Fibroblast of mammary gland (primary cell): Measurements from ENCODE around the gene PPP1R1B.

Source experiments
- DNase-seq: peaks from one replicate; pipeline ENCODE4 v3.0.0-alpha.2; 2010; ENCODE audit warnings: low read depth
- H3K4me3 ChIP-seq: 2 replicates; pipeline ENCODE4 v1.5.1; 2011; ENCODE audit warnings: low read depth, mild to moderate bottlenecking, low read length, moderate library complexity; ENCODE audit not compliant: control insufficient read depth
- CTCF ChIP-seq: conservative IDR thresholded peaks from 2 replicates; pipeline ENCODE4 v1.5.1; 2011; ENCODE audit warnings: low read depth, low read length, inconsistent platforms; ENCODE audit not compliant: control insufficient read depth, insufficient read depth

The PPP1R1B gene

GRCh38 chr17:39596543-39597267 lies 30.0 kb upstream of the PPP1R1B start:
- no peak for DNase-seq
- H3K4me3 ChIP-seq, result no peak overlapping the region
- TF ChIP-seq CTCF, result no peak

DNA sequence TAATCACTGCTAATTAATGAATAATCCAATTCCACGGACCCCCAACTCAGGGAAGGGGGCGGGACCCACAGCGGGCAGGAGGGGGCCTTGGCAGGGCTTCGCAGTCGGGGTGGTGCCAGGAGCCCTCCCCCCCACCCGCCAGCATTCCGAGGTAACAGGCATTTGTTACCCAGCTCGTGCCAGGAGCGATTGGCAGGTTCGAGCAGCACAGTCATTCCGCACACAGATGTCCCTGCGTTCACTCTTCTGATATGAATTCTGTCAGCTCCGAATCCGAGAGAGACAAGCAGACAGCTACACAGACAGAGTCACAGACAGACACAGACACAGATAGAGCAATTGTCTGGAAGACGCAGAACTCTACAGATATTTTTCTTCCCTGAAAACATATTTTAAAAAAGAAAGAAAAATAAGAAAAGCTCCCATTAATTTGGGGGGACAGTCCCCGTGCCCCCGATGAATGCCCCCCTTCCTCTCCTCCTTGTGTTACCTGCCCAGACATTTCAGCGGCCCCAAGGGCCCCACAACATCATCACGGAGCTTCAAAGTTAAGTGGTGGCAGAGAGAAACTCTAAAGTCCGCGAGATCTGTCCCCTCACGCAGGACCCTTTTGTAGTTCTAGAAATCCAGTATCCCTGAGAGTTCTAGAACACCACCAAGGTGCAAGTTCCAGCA lies 29.2 kb upstream of the PPP1R1B start:
- DNase-seq, result no peak

DNA sequence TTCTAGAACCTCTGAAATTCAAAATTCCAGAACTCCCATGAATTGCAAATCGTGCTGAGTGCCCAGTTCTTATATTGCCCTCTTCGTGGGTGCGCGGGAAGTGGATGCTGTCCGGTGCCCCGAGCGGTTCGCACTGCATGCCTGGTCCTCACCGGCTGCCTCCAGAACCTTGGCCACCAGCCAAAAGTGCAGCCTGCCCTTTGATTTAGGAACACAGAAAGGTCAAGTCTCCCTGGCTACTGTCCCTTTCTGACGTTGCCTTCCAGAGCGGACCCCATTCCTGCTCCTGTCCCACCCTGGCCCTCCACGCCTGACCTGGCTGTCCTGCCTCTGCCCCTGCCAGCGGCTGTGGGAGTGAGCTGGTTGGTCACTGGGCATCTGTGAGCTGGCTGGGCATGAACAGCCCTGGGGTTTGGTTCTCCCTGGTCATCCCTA lies 28.7 kb upstream of the PPP1R1B start:
- DNase-seq, result no peak
- TF ChIP-seq CTCF, result no peak
- no peak overlapping the region for H3K4me3 ChIP-seq

More for the DNA sequence above, 29.2 kb upstream of the PPP1R1B start:
- no peak for TF ChIP-seq CTCF
- H3K4me3 ChIP-seq, result no peak overlapping the region

DNA sequence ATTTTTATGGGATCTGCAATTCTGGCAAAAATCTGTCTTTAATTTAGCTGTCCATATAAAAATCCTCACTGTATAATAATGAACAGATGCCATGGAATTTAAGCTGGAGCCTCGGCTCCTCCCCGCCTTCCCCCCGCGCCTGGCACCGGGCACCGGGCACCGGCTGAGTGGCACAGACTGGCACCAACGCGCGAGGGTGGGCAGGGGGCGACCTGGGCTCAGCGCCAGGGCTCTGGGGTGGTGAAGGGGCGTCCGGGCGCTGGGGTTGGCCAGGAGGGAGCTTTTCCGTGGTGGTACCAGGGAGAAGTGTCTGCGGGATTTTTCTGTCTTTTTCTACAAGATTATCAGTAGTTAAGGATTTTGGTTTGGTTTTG lies 28.1 kb upstream of the PPP1R1B start:
- DNase-seq, result no peak
- H3K4me3 ChIP-seq, result no peak overlapping the region
- TF ChIP-seq CTCF, result no peak

- no peak for DNase-seq
- H3K4me3 ChIP-seq, result no peak overlapping the region
- TF ChIP-seq CTCF, result no peak
These were observed 27.6 kb upstream of the PPP1R1B start for GRCh38 chr17:39599004-39599664.

DNA sequence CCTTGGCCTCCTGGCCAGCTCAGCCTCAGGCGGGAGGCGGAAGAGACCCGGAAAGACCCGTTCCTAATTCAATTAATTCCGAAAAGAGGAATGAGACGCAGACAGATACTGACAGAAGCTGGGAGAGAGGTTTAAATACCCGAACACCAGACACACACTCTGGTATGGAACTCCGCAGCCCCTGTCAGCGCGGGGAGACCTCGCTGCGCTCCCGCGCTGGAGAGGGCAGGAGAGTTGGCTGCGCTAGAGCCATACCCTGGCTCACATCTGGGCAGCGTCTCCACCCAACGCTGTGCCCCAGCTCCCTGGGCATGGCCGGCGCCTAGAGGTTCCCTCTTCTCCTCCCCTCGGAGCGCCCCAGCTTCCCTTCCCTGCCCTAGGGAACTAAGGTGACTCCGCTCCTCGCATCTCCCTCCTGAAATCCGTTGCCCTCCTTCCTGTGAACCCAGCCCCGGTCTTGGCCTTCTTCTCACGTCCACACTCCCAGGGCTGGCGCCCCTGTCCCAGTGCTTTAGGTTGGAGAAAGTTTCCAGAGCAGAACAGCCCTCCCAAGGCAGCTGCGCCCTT lies 27.0 kb upstream of the PPP1R1B start:
- no peak for TF ChIP-seq CTCF
- H3K4me3 ChIP-seq, result no peak overlapping the region
- DNase-seq, result no peak
